SK-N-MC (cell line): ENCODE measurements around the gene CLIP1.

ENCODE experiments used
- EZH2 ChIP-seq: fragments of 200-600 bp; sonication (generic); IDR thresholded peaks from one replicate; pipeline ENCODE4 v1.6.1; 2017; ENCODE audit warnings: antibody characterized with exemption
- POLR2AphosphoS5 ChIP-seq: IDR thresholded peaks from 2 replicates; pipeline ENCODE4 v1.6.1; 2012; ENCODE audit warnings: mild to moderate bottlenecking, low read depth, low read length, borderline replicate concordance

GRCh38 chr12:122312926-122313325 lies 109.5 kb downstream of the CLIP1 start:
- TF ChIP-seq EZH2 = no peak
- no peak for TF ChIP-seq POLR2AphosphoS5
